ENCODE measurements around the gene SET.
A peak's percentile ranks its signal among the peaks of the same experiment; 100 is the strongest.
"Not testable (repeated sequence)": the region's sequence is repeated elsewhere in the genome, so short reads cannot be mapped to it uniquely, and the experiment has no call there.

- TF ChIP-seq CTCF (IDR thresholded peaks at IDR 0.05; ENCODE audit: extremely low read depth in 1 of 2, insufficient read depth in 1 of 2, low read depth in 1 of 2, low read length in 2 of 2), result peak in 1 of 2 donors; percentile 35
- TF ChIP-seq MAX (IDR thresholded peaks at IDR 0.05; ENCODE audit: insufficient read depth, insufficient read length); POLR2A (IDR thresholded peaks at IDR 0.05; ENCODE audit: low read depth, low read length); EZH2 (IDR thresholded peaks at IDR 0.05; ENCODE audit: borderline replicate concordance, low read depth, low read length, severe bottlenecking); POLR2AphosphoS5 (IDR thresholded peaks at IDR 0.05; ENCODE audit: insufficient read depth, low read depth, low read length): not testable (repeated sequence)
Observed at GRCh38 chr9:128648206-128648605, 40.8 kb upstream of the SET start.
